B cell (primary cell): ENCODE data around the gene WDR64. TPM values are rescaled to one million over a fixed set of nuclear protein-coding genes. Genes with fewer than 3 reads are reported as not detected.

ENCODE experiments used
- ATAC-seq: fragments of 200-7000 bp; cut with Tn5 transposase; one replicate; pipeline ENCODE4 v1.10.0; 2021; ENCODE audit warnings: low read depth, mild to moderate bottlenecking, moderate number of reproducible peaks, moderate library complexity
- CTCF ChIA-PET: fragments of 350-600 bp; sonication (Branson Sonifier 250); formaldehyde crosslinking; loops from one replicate; lab custom pipeline; 2021; ENCODE audit warnings: antibody characterized with exemption, inconsistent platforms; lab: Charles Lee
- POLR2A ChIA-PET: fragments of 350-600 bp; sonication (Branson Sonifier 250); formaldehyde crosslinking; loops from one replicate; lab custom pipeline; 2021; ENCODE audit warnings: antibody characterized with exemption; lab: Charles Lee
- DNase-seq: peaks from one replicate; pipeline ENCODE4 v3.0.0; 2013
- H2AFZ ChIP-seq: 2 replicates; pipeline ENCODE4 v1.6.1; 2012; ENCODE audit warnings: mild to moderate bottlenecking, low read depth, low read length; ENCODE audit not compliant: insufficient read depth, poor library complexity, severe bottlenecking
- H3K27ac ChIP-seq, 2 donors: 1 replicate in 1 of 2; 2 replicates in 1 of 2; pipeline ENCODE4 v1.5.1; 2012 to 2013; ENCODE audit warnings: low read length in 2 of 2, mild to moderate bottlenecking in 2 of 2, moderate library complexity in 1 of 2
- H3K27me3 ChIP-seq, 4 experiments: fragments of 200-600 bp in 1 of 4; sonication (generic) in 1 of 4; replicated peaks in 1 of 4; 1 replicate in 2 of 4; 2 replicates in 2 of 4; pipeline versions ENCODE4 v1.6.1 to v1.7.0; 2013 to 2016; ENCODE audit warnings: low read length in 3 of 4, mild to moderate bottlenecking in 2 of 4, mixed read lengths in 1 of 4, moderate library complexity in 1 of 4; ENCODE audit not compliant: insufficient read depth in 4 of 4, control insufficient read depth in 3 of 4; ENCODE audit errors: control extremely low read depth in 1 of 4
- H3K36me3 ChIP-seq, 2 experiments: replicated peaks in 1 of 2; 1 replicate in 1 of 2; 2 replicates in 1 of 2; pipeline versions ENCODE4 v1.6.1 to v1.7.1; 2013; ENCODE audit warnings: low read length in 1 of 2; ENCODE audit not compliant: insufficient read depth in 2 of 2, control insufficient read depth in 1 of 2; ENCODE audit errors: control extremely low read depth in 1 of 2, extremely low read depth in 1 of 2
- H3K4me1 ChIP-seq, 2 donors: fragments of 200-600 bp in 1 of 2; sonication (generic) in 1 of 2; 1 replicate in 1 of 2; 2 replicates in 1 of 2; pipeline versions ENCODE4 v1.5.1 to v1.6.1; 2013 to 2017; ENCODE audit warnings: low read length in 2 of 2; ENCODE audit not compliant: control insufficient read depth in 2 of 2, insufficient read depth in 2 of 2
- H3K4me2 ChIP-seq: replicated peaks from 2 replicates; pipeline ENCODE3; 2012; ENCODE audit warnings: mild to moderate bottlenecking, low read depth, low read length; ENCODE audit not compliant: poor library complexity, severe bottlenecking
- H3K4me3 ChIP-seq, 5 experiments: fragments of 200-600 bp in 1 of 5; sonication (generic) in 1 of 5; 1 replicate in 3 of 5; 2 replicates in 2 of 5; pipeline versions ENCODE4 v1.5.1 to v1.7.0; 2011 to 2016; ENCODE audit warnings: low read length in 4 of 5, mild to moderate bottlenecking in 4 of 5, low read depth in 2 of 5, control low read depth in 1 of 5, moderate library complexity in 1 of 5; ENCODE audit not compliant: insufficient read depth in 1 of 5; ENCODE audit errors: control extremely low read depth in 1 of 5, extremely low read depth in 1 of 5
- H3K79me2 ChIP-seq: fragments of 200-600 bp; sonication (generic); one replicate; pipeline ENCODE4 v1.6.0; 2016; ENCODE audit warnings: low read length; ENCODE audit not compliant: control insufficient read depth, insufficient read depth
- H3K9ac ChIP-seq: fragments of 200-600 bp; sonication (generic); 2 replicates; pipeline ENCODE4 v1.6.1; 2017; ENCODE audit warnings: mild to moderate bottlenecking, low read length, moderate library complexity
- H3K9me3 ChIP-seq, 3 donors: one replicate each; pipeline versions ENCODE4 v1.6.1 to v1.7.1; 2013; ENCODE audit warnings: low read length in 2 of 3; ENCODE audit not compliant: control insufficient read depth in 2 of 3, insufficient read depth in 1 of 3; ENCODE audit errors: control extremely low read depth in 1 of 3
- H4K20me1 ChIP-seq: 2 replicates; pipeline ENCODE4 v1.6.0; 2012; ENCODE audit warnings: mild to moderate bottlenecking, low read length; ENCODE audit not compliant: insufficient read depth, control insufficient read depth, poor library complexity, severe bottlenecking
- H3K27ac Mint-ChIP-seq: one replicate; pipeline ENCODE4 v1.8.0; 2021; ENCODE audit warnings: mixed read lengths
- H3K27me3 Mint-ChIP-seq: one replicate; pipeline ENCODE4 v1.8.0; 2021; ENCODE audit warnings: mixed read lengths
- H3K4me1 Mint-ChIP-seq: one replicate; pipeline ENCODE4 v1.8.0; 2021; ENCODE audit warnings: mixed read lengths
- H3K4me3 Mint-ChIP-seq: one replicate; pipeline ENCODE4 v1.8.0; 2021; ENCODE audit warnings: mixed read lengths
- H3K9me3 Mint-ChIP-seq: one replicate; pipeline ENCODE4 v1.8.0; 2022; ENCODE audit warnings: mixed read lengths; ENCODE audit not compliant: insufficient read depth
- EZH2 ChIP-seq: IDR thresholded peaks from 2 replicates; pipeline ENCODE4 v1.6.1; 2012; ENCODE audit warnings: borderline replicate concordance, low read depth, mild to moderate bottlenecking, moderate library complexity, low read length; ENCODE audit not compliant: insufficient read depth, poor library complexity, severe bottlenecking
- WGBS: methylation state at CpG from one replicate; pipeline ENCODE4 v1.1.5; 2013; ENCODE audit warnings: missing lambda C conversion rate; ENCODE audit not compliant: insufficient coverage; 5-methylcytosine and 5-hydroxymethylcytosine counted together
- intact Hi-C: fragments of 100-400 bp; cut with micrococcal nuclease; formaldehyde crosslinking; loops from one replicate; pipeline ENCODE4 v1.10.0; 2022
- polyA plus RNA-seq: library from polyadenylated mRNA; depleted of rRNA; stranded (reverse); fragments of >200 nt; gene quantifications from 2 replicates; pipeline ENCODE4 v1.2.3, GENCODE V29; 2012
- total RNA-seq, 2 donors: library from RNA; stranded (reverse); fragments of 120-200 nt in 1 of 2; gene quantifications; 1 replicate in 1 of 2; 2 replicates in 1 of 2; pipeline versions ENCODE4 v1.2.3 to v1.2.4, GENCODE V29; 2013 to 2022
- TF ChIP-seq, protein P1 (sequence below): fragments of 200-600 bp; IDR thresholded peaks from one replicate; pipeline ENCODE4 v1.8.0; 2022; ENCODE audit warnings: antibody characterized with exemption, mild to moderate bottlenecking

WDR64 gene
- total and polyA plus RNA-seq, 2 donors (not counting 1 experiment from before 2014, with no cell fraction given) = 0.13 TPM; not detected in 1

DNA sequence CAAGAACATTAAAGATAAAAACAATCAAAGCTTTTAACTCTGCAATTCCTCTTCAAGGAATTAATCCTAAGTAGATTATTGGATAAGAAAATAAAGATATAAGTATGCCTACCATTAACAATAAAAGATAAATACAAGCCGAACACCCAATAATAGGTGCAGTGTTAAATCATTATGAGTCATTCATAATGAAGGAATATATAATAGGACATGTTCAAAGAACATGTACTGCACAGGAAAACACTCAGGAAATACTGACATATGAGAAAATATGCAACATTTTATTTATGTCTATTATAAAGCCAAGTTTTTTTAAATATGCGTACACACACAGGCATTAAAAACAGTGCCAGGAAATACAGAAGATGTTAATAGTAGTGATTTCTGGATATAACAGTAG lies 184.9 kb downstream of the WDR64 start:
- H3K27ac Mint-ChIP-seq = no peak overlapping the region

DNA sequence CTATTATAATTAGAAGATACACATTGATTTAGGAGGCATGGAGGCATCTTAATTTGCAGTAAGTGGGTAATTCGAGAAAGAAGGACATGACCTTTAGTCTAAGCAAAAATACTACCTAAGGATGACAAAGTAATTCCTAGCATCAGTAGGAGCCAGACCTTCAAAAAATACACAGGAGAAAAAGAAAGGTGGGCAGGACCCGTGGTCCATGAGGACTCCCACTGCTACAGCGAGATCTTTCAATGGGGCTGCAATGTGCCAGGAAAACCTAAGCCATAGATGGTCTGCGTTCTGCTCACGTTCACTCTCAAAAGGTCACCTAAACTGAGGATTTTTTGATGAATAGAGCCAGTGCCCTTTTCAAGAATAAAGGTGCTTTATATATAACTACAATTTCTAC lies 185.3 kb downstream of the WDR64 start:
- CTCF ChIA-PET = interaction anchor here (1.7 kb wide), 1 partner anchor 227 kb away, joined by 6 read pairs; no protein-coding TSS in a partner anchor
- WGBS = 100% methylated on average over 1 of the region's 5 CpGs
- Mint-ChIP-seq H3K4me3 (no peak overlapping the region), H3K27ac (no peak overlapping the region), H3K9me3 (no peaks in the 10 kb centered on the region), H3K4me1 (peaks cover 14% of the 10 kb centered on the region), H3K27me3 (peaks cover 4% of the 10 kb centered on the region)
- ATAC-seq = no peak
- no peak for DNase-seq
- Histone ChIP-seq H3K27ac (no peak overlapping the region), H4K20me1 (no peaks in the 10 kb centered on the region), H2AFZ (no peak overlapping the region), H3K27me3 (no peaks in the 10 kb centered on the region), H3K79me2 (no peaks in the 10 kb centered on the region), H3K36me3 (no peaks in the 10 kb centered on the region), H3K4me3 (no peak overlapping the region), H3K9ac (no peak overlapping the region), H3K4me2 (no peak overlapping the region), H3K9me3 (no peaks in the 10 kb centered on the region), H3K4me1 (peaks cover 11 to 20% of the 10 kb centered on the region in 2 donors)
- intact Hi-C loops = no loop called here
- POLR2A ChIA-PET = no interaction called here
- TF ChIP-seq EZH2 = no peak
- TF ChIP-seq, protein P1, sequence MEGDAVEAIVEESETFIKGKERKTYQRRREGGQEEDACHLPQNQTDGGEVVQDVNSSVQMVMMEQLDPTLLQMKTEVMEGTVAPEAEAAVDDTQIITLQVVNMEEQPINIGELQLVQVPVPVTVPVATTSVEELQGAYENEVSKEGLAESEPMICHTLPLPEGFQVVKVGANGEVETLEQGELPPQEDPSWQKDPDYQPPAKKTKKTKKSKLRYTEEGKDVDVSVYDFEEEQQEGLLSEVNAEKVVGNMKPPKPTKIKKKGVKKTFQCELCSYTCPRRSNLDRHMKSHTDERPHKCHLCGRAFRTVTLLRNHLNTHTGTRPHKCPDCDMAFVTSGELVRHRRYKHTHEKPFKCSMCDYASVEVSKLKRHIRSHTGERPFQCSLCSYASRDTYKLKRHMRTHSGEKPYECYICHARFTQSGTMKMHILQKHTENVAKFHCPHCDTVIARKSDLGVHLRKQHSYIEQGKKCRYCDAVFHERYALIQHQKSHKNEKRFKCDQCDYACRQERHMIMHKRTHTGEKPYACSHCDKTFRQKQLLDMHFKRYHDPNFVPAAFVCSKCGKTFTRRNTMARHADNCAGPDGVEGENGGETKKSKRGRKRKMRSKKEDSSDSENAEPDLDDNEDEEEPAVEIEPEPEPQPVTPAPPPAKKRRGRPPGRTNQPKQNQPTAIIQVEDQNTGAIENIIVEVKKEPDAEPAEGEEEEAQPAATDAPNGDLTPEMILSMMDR = no peak

More for the DNA sequence above, 184.9 kb downstream of the WDR64 start:
- Histone ChIP-seq H3K27ac (no peak overlapping the region), H3K9me3 (no peaks in the 10 kb centered on the region), H3K4me3 (no peak overlapping the region), H2AFZ (no peak overlapping the region), H3K4me2 (no peak overlapping the region), H3K4me1 (peaks cover 11 to 20% of the 10 kb centered on the region in 2 donors), H3K79me2 (no peaks in the 10 kb centered on the region), H3K36me3 (no peaks in the 10 kb centered on the region), H3K27me3 (no peaks in the 10 kb centered on the region), H3K9ac (no peak overlapping the region), H4K20me1 (no peaks in the 10 kb centered on the region)
- Mint-ChIP-seq H3K27me3 (peaks cover 4% of the 10 kb centered on the region), H3K9me3 (no peaks in the 10 kb centered on the region), H3K4me1 (peaks cover 14% of the 10 kb centered on the region), H3K4me3 (no peak overlapping the region)
- WGBS = no CpG with 5 or more reads among the region's 2 CpGs
- no peak for DNase-seq
- TF ChIP-seq EZH2 = no peak
- ChIA-PET POLR2A (no interaction called here), CTCF (no interaction called here)
- intact Hi-C loops = no loop called here
- ATAC-seq = no peak
